K562 (cell line): Measurements from ENCODE around the gene C5AR2. TPM values are rescaled to one million over a fixed set of nuclear protein-coding genes. Genes with fewer than 3 reads are reported as not detected.
A peak's percentile ranks its signal among the peaks of the same experiment; 100 is the strongest.

Experiments
- ATAC-seq: fragments of 200-7000 bp; cut with Tn5 transposase; 3 replicates; pipeline ENCODE4 v1.9.1; 2020; ENCODE audit warnings: moderate library complexity
- BruUV-seq: library from RNA; stranded (reverse); fragments of 400-500 nt; replicated peaks from 2 replicates; lab custom pipeline; 2021; lab: Mats Ljungman, UMichigan
- CTCF ChIA-PET: fragments of 300-600 bp; formaldehyde crosslinking; extraction: SDS; loops from one replicate; lab custom pipeline; 2021; ENCODE audit warnings: low intra/inter-chr PET ratio; lab: Yijun Ruan, JAX
- POLR2A ChIA-PET: fragments of 300-600, 350-650 bp; sonication (Branson Sonifier 250); formaldehyde crosslinking; extraction: SDS; loops from one replicate; lab custom pipeline; 2021; ENCODE audit warnings: antibody characterized with exemption, inconsistent platforms; lab: Yijun Ruan, JAX
- DNase-seq, 4 experiments: peaks; one replicate each; pipeline versions ENCODE4 v3.0.0 to v3.0.0-alpha.2; 2011 to 2018; ENCODE audit warnings: low spot score in 3 of 4, mixed read lengths in 3 of 4; ENCODE audit errors: extremely low read depth in 1 of 4
- FAIRE-seq: peaks from 2 replicates; lab custom pipeline; 2011; peaks lifted over from hg19 to GRCh38; lab: Jason Lieb, UNC
- H2AFZ ChIP-seq: 2 replicates; pipeline ENCODE4 v1.6.0; 2011; ENCODE audit warnings: low read depth, low read length, control low read depth, inconsistent platforms
- H3K27ac ChIP-seq: fragments of 200-600 bp; 3 replicates; pipeline ENCODE4 v1.8.0; 2011; ENCODE audit warnings: low read depth, mild to moderate bottlenecking, control low read depth, inconsistent platforms, low read length, moderate library complexity, mixed read lengths; ENCODE audit errors: extremely low read depth
- H3K27me3 ChIP-seq, 2 experiments: fragments of 300-600 bp in 1 of 2; 2 replicates in 1 of 2; 3 replicates in 1 of 2; pipeline versions ENCODE4 v1.6.0 to v1.8.0; 2011; ENCODE audit warnings: inconsistent platforms in 2 of 2, low read length in 2 of 2, mild to moderate bottlenecking in 1 of 2, mixed read lengths in 1 of 2, moderate library complexity in 1 of 2; ENCODE audit not compliant: control insufficient read depth in 2 of 2, insufficient read depth in 2 of 2
- H3K36me3 ChIP-seq: fragments of 300-600 bp; 3 replicates; pipeline ENCODE4 v1.8.0; 2011; ENCODE audit warnings: mild to moderate bottlenecking, low read length, inconsistent platforms; ENCODE audit not compliant: control insufficient read depth, insufficient read depth
- H3K4me1 ChIP-seq, 2 experiments: fragments of 200-600 bp in 1 of 2; replicated peaks in 1 of 2; 2 replicates in 1 of 2; 3 replicates in 1 of 2; pipeline versions ENCODE4 v1.5.1 to v1.8.0; 2011; ENCODE audit warnings: inconsistent platforms in 2 of 2, low read length in 2 of 2, mild to moderate bottlenecking in 1 of 2, mixed read lengths in 1 of 2, moderate library complexity in 1 of 2; ENCODE audit not compliant: control insufficient read depth in 2 of 2, insufficient read depth in 2 of 2
- H3K4me2 ChIP-seq: 2 replicates; pipeline ENCODE4 v1.6.1; 2011; ENCODE audit warnings: low read length, control low read depth, inconsistent platforms, mixed read lengths; ENCODE audit not compliant: insufficient read depth
- H3K4me3 ChIP-seq: fragments of 200-600 bp; sonication (generic), shearing (Covaris generic); 2 replicates; pipeline ENCODE4 v1.5.1; 2016; ENCODE audit warnings: control low read depth, inconsistent platforms
- H3K79me2 ChIP-seq: fragments of 200-600 bp; 3 replicates; pipeline ENCODE4 v1.8.0; 2011; ENCODE audit warnings: low read length, inconsistent platforms; ENCODE audit not compliant: control insufficient read depth, insufficient read depth
- H3K9ac ChIP-seq, 2 experiments: 2 replicates each; pipeline versions ENCODE4 v1.6.0 to v1.6.1; 2011; ENCODE audit warnings: low read depth in 2 of 2, low read length in 2 of 2, control low read depth in 1 of 2, inconsistent platforms in 1 of 2, mild to moderate bottlenecking in 1 of 2, mixed read lengths in 1 of 2; ENCODE audit not compliant: insufficient read depth in 1 of 2
- H3K9me1 ChIP-seq: one replicate; pipeline ENCODE4 v1.6.0; 2011; ENCODE audit warnings: inconsistent platforms, mild to moderate bottlenecking, low read length, moderate library complexity; ENCODE audit not compliant: control insufficient read depth, insufficient read depth
- H3K9me3 ChIP-seq: replicated peaks from 2 replicates; pipeline ENCODE4 v1.5.1; 2011; ENCODE audit warnings: low read depth, low read length, inconsistent platforms; ENCODE audit not compliant: control insufficient read depth, insufficient read depth
- H4K20me1 ChIP-seq: replicated peaks from 2 replicates; pipeline ENCODE4 v1.6.1; 2011; ENCODE audit warnings: low read length, inconsistent platforms, mixed read lengths; ENCODE audit not compliant: control insufficient read depth, insufficient read depth
- FOXK2 ChIP-seq, 2 experiments: fragments of 450-650 bp; IDR thresholded peaks in 1 of 2; conservative IDR thresholded peaks in 1 of 2; 2 replicates each; pipeline ENCODE4 v1.6.1; 2016; ENCODE audit warnings: low read depth in 2 of 2, mild to moderate bottlenecking in 1 of 2
- POLR2G ChIP-seq: fragments of 200-400 bp; formaldehyde crosslinking; IDR thresholded peaks from 2 replicates; pipeline ENCODE4 v1.6.1; 2017; ENCODE audit warnings: low read depth, mild to moderate bottlenecking, antibody characterized with exemption, low read length, moderate library complexity
- SAFB2 ChIP-seq: fragments of 200-400 bp; formaldehyde crosslinking; IDR thresholded peaks from 2 replicates; pipeline ENCODE4 v1.6.1; 2018; ENCODE audit warnings: borderline replicate concordance, low read length, low read depth, moderate library complexity; ENCODE audit not compliant: severe bottlenecking
- TEAD2 ChIP-seq: fragments of 450-650 bp; IDR thresholded peaks from 2 replicates; pipeline ENCODE4 v1.6.1; 2016; ENCODE audit warnings: missing genetic modification characterization, control low read depth, missing compliant biosample characterization
- TSC22D4 ChIP-seq: fragments of 450-650 bp; IDR thresholded peaks from 2 replicates; pipeline ENCODE4 v1.6.1; 2016; ENCODE audit warnings: missing genetic modification characterization, missing biosample characterization, control low read depth
- WGBS: fragments of 100-300 bp; shearing (Covaris generic); methylation state at CpG from one replicate; pipeline ENCODE4 v1.1.6; 2016; ENCODE audit warnings: low coverage, mixed read lengths; ENCODE audit not compliant: insufficient coverage; ENCODE audit errors: missing lambda C conversion rate; 5-methylcytosine and 5-hydroxymethylcytosine counted together
- in situ Hi-C: fragments of 300-500 bp; cut with MboI; formaldehyde crosslinking; loops from 4 replicates; pipeline ENCODE4 v1.15.0; 2018; ENCODE audit warnings: inconsistent platforms, mixed read lengths
- intact Hi-C: fragments of 100-400 bp; cut with micrococcal nuclease; formaldehyde crosslinking; loops from 2 replicates; pipeline ENCODE4 v1.14.2; 2022
- polyA plus RNA-seq, 8 experiments: library from polyadenylated mRNA; depleted of rRNA in 4 of 8; stranded (reverse) in 5 of 8; unstranded in 3 of 8; fragments of >200 nt; fragmentation: Nextera tagmentation in 2 of 8; fragmentation: Illumina TruSeq in 1 of 8; extraction: Ambion mirVana in 2 of 8; extraction: Trizol in 1 of 8; gene quantifications; 2 replicates each; pipeline versions ENCODE4 v1.2.1 to v1.2.3, GENCODE V29; 2011 to 2014; ENCODE audit warnings: inconsistent platforms in 1 of 8, missing spikeins in 1 of 8
- total RNA-seq, 7 experiments: library from RNA; depleted of rRNA in 6 of 7; stranded (reverse); fragments of >200 nt in 6 of 7; fragmentation: Illumina TruSeq in 2 of 7; extraction: Trizol in 2 of 7; gene quantifications; 2 replicates each; pipeline versions ENCODE4 v1.2.1 to v1.2.3, GENCODE V29; 2011 to 2021; ENCODE audit warnings: low replicate concordance in 1 of 7
- TF ChIP-seq, protein P1 (sequence below): sonication (generic); formaldehyde crosslinking; IDR thresholded peaks from 2 replicates; pipeline ENCODE4 v1.5.0; 2020; ENCODE audit warnings: missing genetic modification reagents

The C5AR2 gene
- total and polyA plus RNA-seq, 9 of the 15 experiments (the other 6 are each of a cell fraction or from before 2014, with no cell fraction given) = 0.01 to 1.1 (median 0.13) TPM

DNA sequence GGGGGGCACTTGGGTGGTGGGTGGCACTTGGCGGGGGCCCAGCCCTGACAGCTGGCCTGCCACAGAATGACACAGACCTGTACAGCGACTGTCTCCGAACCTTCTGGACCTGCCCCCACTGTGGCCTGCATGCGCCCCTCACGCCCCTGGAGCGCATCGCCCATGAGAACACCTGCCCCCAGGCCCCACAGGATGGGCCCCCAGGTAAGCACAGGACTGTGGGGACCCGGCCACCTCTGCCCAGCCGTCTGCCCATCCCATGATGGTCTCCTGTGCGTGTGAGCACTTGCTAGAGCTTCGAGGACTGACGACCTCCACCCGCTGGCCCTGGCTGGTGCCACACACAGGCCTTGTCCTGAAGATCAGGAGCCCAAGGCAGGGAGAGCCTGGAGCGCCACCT, 49.1 kb downstream of the C5AR2 start:
- Histone ChIP-seq H3K9ac (0 out of 4 replicates have a peak overlapping the region, but pooled peaks of 1 of the 2 experiments have one; percentile 48), H3K4me1 (peaks cover 7 to 29% of the 10 kb centered on the region in 2 experiments; a peak in 4 of 5 replicates), H3K79me2 (no peaks in the 10 kb centered on the region), H3K4me3 (no peak overlapping the region), H3K4me2 (no peak overlapping the region), H3K36me3 (peaks cover 61% of the 10 kb centered on the region; the same call in 2 of the 3 replicates), H3K9me3 (no peaks in the 10 kb centered on the region), H3K9me1 (no peaks in the 10 kb centered on the region), H4K20me1 (peaks cover 5% of the 10 kb centered on the region; the same call in 1 of the 2 replicates), H2AFZ (no peak overlapping the region), H3K27ac (no peak overlapping the region), H3K27me3 (peaks cover 2 to 8% of the 10 kb centered on the region in 2 experiments; a peak in 3 of 5 replicates)
- CTCF ChIA-PET = no interaction called here
- intact Hi-C loops (no loop called here), in situ Hi-C loops (no loop called here)
- POLR2A ChIA-PET = no interaction called here
- WGBS = 98% methylated on average over 14 of the region's 14 CpGs
- DNase-seq (no peak), ATAC-seq (no peak), FAIRE-seq (no peak)
- TF ChIP-seq TEAD2 (no peak), FOXK2 (conservative IDR thresholded peaks at IDR 0.05 in 1 of 2, IDR thresholded peaks at IDR 0.05 in 1 of 2; ENCODE audit: low read depth in 2 of 2) (no peak), TSC22D4 (tag) (no peak), POLR2G (peak; percentile 44; the same call in 1 of the 2 replicates), SAFB2 (no peak)
- TF ChIP-seq, protein P1, sequence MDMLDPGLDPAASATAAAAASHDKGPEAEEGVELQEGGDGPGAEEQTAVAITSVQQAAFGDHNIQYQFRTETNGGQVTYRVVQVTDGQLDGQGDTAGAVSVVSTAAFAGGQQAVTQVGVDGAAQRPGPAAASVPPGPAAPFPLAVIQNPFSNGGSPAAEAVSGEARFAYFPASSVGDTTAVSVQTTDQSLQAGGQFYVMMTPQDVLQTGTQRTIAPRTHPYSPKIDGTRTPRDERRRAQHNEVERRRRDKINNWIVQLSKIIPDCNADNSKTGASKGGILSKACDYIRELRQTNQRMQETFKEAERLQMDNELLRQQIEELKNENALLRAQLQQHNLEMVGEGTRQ (CRISPR knock-in tag) = no peak
- BruUV-seq = no TSS peak
